Common myeloid progenitor, CD34-positive (primary cell): ENCODE measurements around the gene EDA.

Source experiments
- CTCF ChIA-PET: fragments of 350-600 bp; sonication (Branson Sonifier 250); formaldehyde crosslinking; loops from one replicate; lab custom pipeline; 2021; ENCODE audit warnings: antibody characterized with exemption; lab: Charles Lee
- POLR2A ChIA-PET: fragments of 350-600 bp; sonication (Branson Sonifier 250); formaldehyde crosslinking; loops from one replicate; lab custom pipeline; 2021; ENCODE audit warnings: antibody characterized with exemption; lab: Charles Lee
- DNase-seq, 3 donors: peaks; one replicate each; pipeline versions ENCODE4 v3.0.0 to v3.0.0-alpha.2; 2013
- H3K27ac ChIP-seq, 2 experiments: 1 replicate in 1 of 2; 2 replicates in 1 of 2; pipeline ENCODE4 v1.7.0; 2013; ENCODE audit warnings: inconsistent platforms in 2 of 2, low read length in 2 of 2, mild to moderate bottlenecking in 2 of 2, low read depth in 1 of 2, moderate library complexity in 1 of 2; ENCODE audit not compliant: severe bottlenecking in 2 of 2, insufficient read depth in 1 of 2, poor library complexity in 1 of 2
- H3K27me3 ChIP-seq, 5 experiments: replicated peaks in 2 of 5; 1 replicate in 3 of 5; 2 replicates in 2 of 5; pipeline versions ENCODE4 v1.6.1 to v1.7.0; 2013; ENCODE audit warnings: low read length in 4 of 5, mild to moderate bottlenecking in 2 of 5, moderate library complexity in 2 of 5, inconsistent platforms in 1 of 5; ENCODE audit not compliant: insufficient read depth in 5 of 5, control insufficient read depth in 4 of 5
- H3K36me3 ChIP-seq, 4 experiments: 1 replicate in 2 of 4; 2 replicates in 2 of 4; pipeline versions ENCODE4 v1.6.1 to v1.7.0; 2013; ENCODE audit warnings: low read length in 3 of 4, control low read depth in 1 of 4, mild to moderate bottlenecking in 1 of 4; ENCODE audit not compliant: control insufficient read depth in 4 of 4, insufficient read depth in 4 of 4
- H3K4me1 ChIP-seq, 4 experiments: 1 replicate in 3 of 4; 2 replicates in 1 of 4; pipeline versions ENCODE4 v1.6.1 to v1.7.1; 2013; ENCODE audit warnings: low read length in 3 of 4, mild to moderate bottlenecking in 3 of 4, control low read depth in 1 of 4, inconsistent platforms in 1 of 4, moderate library complexity in 1 of 4; ENCODE audit not compliant: control insufficient read depth in 4 of 4, insufficient read depth in 4 of 4; ENCODE audit errors: control extremely low read depth in 1 of 4
- H3K4me3 ChIP-seq, 7 experiments: 1 replicate in 4 of 7; 2 replicates in 3 of 7; pipeline versions ENCODE4 v1.5.1 to v1.7.0; 2013; ENCODE audit warnings: mild to moderate bottlenecking in 7 of 7, low read length in 6 of 7, moderate library complexity in 6 of 7, inconsistent platforms in 2 of 7, low read depth in 2 of 7, control low read depth in 1 of 7; ENCODE audit not compliant: insufficient read depth in 4 of 7, control insufficient read depth in 1 of 7; ENCODE audit errors: extremely low read depth in 1 of 7
- H3K9me3 ChIP-seq, 5 experiments: 1 replicate in 4 of 5; 2 replicates in 1 of 5; pipeline versions ENCODE4 v1.6.1 to v1.7.1; 2013; ENCODE audit warnings: low read length in 4 of 5, mild to moderate bottlenecking in 2 of 5, inconsistent platforms in 1 of 5, low read depth in 1 of 5, moderate library complexity in 1 of 5; ENCODE audit not compliant: control insufficient read depth in 4 of 5, insufficient read depth in 2 of 5; ENCODE audit errors: control extremely low read depth in 1 of 5
- WGBS: methylation state at CpG from one replicate; pipeline ENCODE4 v1.1.5; 2013; ENCODE audit not compliant: insufficient coverage; 5-methylcytosine and 5-hydroxymethylcytosine counted together

Gene EDA

GRCh38 chrX:69914781-69915180 is 298.9 kb downstream of the EDA start:
- no peaks in the 10 kb centered on the region for H3K36me3 ChIP-seq
- H3K27ac ChIP-seq, result no peak overlapping the region
- H3K9me3 ChIP-seq, result peaks cover 0 to 2% (median 0%) of the 10 kb centered on the region in 5 experiments
- POLR2A ChIA-PET, result no interaction called here
- no peaks in the 10 kb centered on the region for H3K4me1 ChIP-seq
- no peaks in the 10 kb centered on the region for H3K27me3 ChIP-seq
- H3K4me3 ChIP-seq, result no peak overlapping the region
- CTCF ChIA-PET, result no interaction called here
- DNase-seq, result no peak

- no peak for DNase-seq
- H3K27ac ChIP-seq, result no peak overlapping the region
- no peaks in the 10 kb centered on the region for H3K4me1 ChIP-seq
- H3K27me3 ChIP-seq, result no peaks in the 10 kb centered on the region
- CTCF ChIA-PET, result no interaction called here
- H3K36me3 ChIP-seq, result no peaks in the 10 kb centered on the region
- no peaks in the 10 kb centered on the region for H3K9me3 ChIP-seq
- POLR2A ChIA-PET, result no interaction called here
- H3K4me3 ChIP-seq, result no peak overlapping the region
Observed at GRCh38 chrX:69919749-69920148, 303.8 kb downstream of the EDA start.

GRCh38 chrX:69932323-69932722 is 316.4 kb downstream of the EDA start:
- Histone ChIP-seq H3K27me3 (no peaks in the 10 kb centered on the region), H3K9me3 (peaks cover 0 to 2% (median 0%) of the 10 kb centered on the region in 5 experiments), H3K4me1 (no peaks in the 10 kb centered on the region), H3K36me3 (no peaks in the 10 kb centered on the region), H3K4me3 (no peak overlapping the region), H3K27ac (no peak overlapping the region)
- POLR2A ChIA-PET, result no interaction called here
- WGBS, result 62% methylated on average over 2 of the region's 3 CpGs
- CTCF ChIA-PET, result no interaction called here
- no peak for DNase-seq

- no peak for DNase-seq
- whole genome bisulfite sequencing, result 40% methylated on average over 2 of the region's 2 CpGs
- Histone ChIP-seq H3K36me3 (no peaks in the 10 kb centered on the region), H3K27ac (no peak overlapping the region), H3K4me3 (no peak overlapping the region), H3K4me1 (no peaks in the 10 kb centered on the region), H3K27me3 (peaks cover 0 to 2% (median 0%) of the 10 kb centered on the region in 5 experiments), H3K9me3 (peaks cover 0 to 9% (median 0%) of the 10 kb centered on the region in 5 experiments)
- ChIA-PET POLR2A (no interaction called here), CTCF (interaction anchor here (0.5 kb wide), 1 partner anchor 15 kb away, joined by 3 read pairs; no protein-coding TSS in a partner anchor)
Observed at GRCh38 chrX:69948276-69948797, 332.4 kb downstream of the EDA start.

GRCh38 chrX:69951753-69952152 is 335.8 kb downstream of the EDA start:
- ChIA-PET POLR2A (no interaction called here), CTCF (no interaction called here)
- no CpG with 5 or more reads among the region's 1 CpG for WGBS
- H3K36me3 ChIP-seq, result no peaks in the 10 kb centered on the region
- no peak for DNase-seq
- no peaks in the 10 kb centered on the region for H3K27me3 ChIP-seq
- peaks cover 0 to 2% (median 0%) of the 10 kb centered on the region in 5 experiments for H3K9me3 ChIP-seq
- H3K4me1 ChIP-seq, result no peaks in the 10 kb centered on the region
- no peak overlapping the region for H3K4me3 ChIP-seq
- H3K27ac ChIP-seq, result no peak overlapping the region

GRCh38 chrX:69959712-69960111 is 343.8 kb downstream of the EDA start:
- CTCF ChIA-PET, result no interaction called here
- POLR2A ChIA-PET, result no interaction called here
- Histone ChIP-seq H3K9me3 (no peaks in the 10 kb centered on the region), H3K4me1 (no peaks in the 10 kb centered on the region), H3K36me3 (no peaks in the 10 kb centered on the region), H3K27me3 (no peaks in the 10 kb centered on the region), H3K27ac (no peak overlapping the region), H3K4me3 (no peak overlapping the region)
- DNase-seq, result no peak

GRCh38 chrX:69961365-69962072 is 345.6 kb downstream of the EDA start:
- Histone ChIP-seq H3K36me3 (no peaks in the 10 kb centered on the region), H3K27ac (no peak overlapping the region), H3K9me3 (no peaks in the 10 kb centered on the region), H3K27me3 (no peaks in the 10 kb centered on the region), H3K4me3 (no peak overlapping the region), H3K4me1 (no peaks in the 10 kb centered on the region)
- CTCF ChIA-PET, result no interaction called here
- POLR2A ChIA-PET, result no interaction called here
- WGBS, result 58% methylated on average over 2 of the region's 4 CpGs
- DNase-seq, result no peak
